Measurements from ENCODE around the gene FALEC. TPM values are rescaled to one million over a fixed set of nuclear protein-coding genes. Genes with fewer than 3 reads are reported as not detected.

The FALEC gene
- not detected for total RNA-seq

- TF ChIP-seq POLR2AphosphoS5 (IDR thresholded peaks at IDR 0.05; ENCODE audit: insufficient read depth in 1 of 2, low read depth in 1 of 2) (peak; percentile 87 to 89), POLR2A (IDR thresholded peaks at IDR 0.05) (no peak), CTCF (IDR thresholded peaks at IDR 0.05) (peak in 1 of 3 experiments; percentile 15)
- intact Hi-C loops (cut with DNase I): loop anchor here (5.0 kb wide), 1 partner anchor 37 kb away; no protein-coding TSS in a partner anchor
- H3K9me3 ChIP-seq: no peaks in the 10 kb centered on the region
- H3K4me1 ChIP-seq: peaks cover 29% of the 10 kb centered on the region
- peak in 1 of 2 donors; percentile 97 for DNase-seq (ENCODE audit: extremely low spot score in 2 of 2)
- peak within 1 kb of the TSS; percentile 59 to 60 for H3K4me3 ChIP-seq
- no peaks in the 10 kb centered on the region for H3K27me3 ChIP-seq
- peak within 1 kb of the TSS; percentile 91 for H3K27ac ChIP-seq
- no peaks in the 10 kb centered on the region for H3K36me3 ChIP-seq
These were observed at the start of gene FALEC for GRCh38 chr1:150515328-150516049. FALEC (plus strand) TSS chr1:150515752.

GRCh38 chr1:150466964-150467363 is 48.6 kb upstream of the FALEC start:
- Histone ChIP-seq H3K36me3 (peaks cover 5 to 60% of the 10 kb centered on the region in 2 donors), H3K4me3 (no peak overlapping the region), H3K4me1 (no peaks in the 10 kb centered on the region), H3K27ac (no peak overlapping the region), H3K9me3 (no peaks in the 10 kb centered on the region), H3K27me3 (no peaks in the 10 kb centered on the region)
- intact Hi-C loops (cut with DNase I): no loop called here
- DNase-seq (ENCODE audit: extremely low spot score in 2 of 2): peak in 1 of 2 donors; percentile 3
- TF ChIP-seq POLR2A (IDR thresholded peaks at IDR 0.05) (no peak), POLR2AphosphoS5 (IDR thresholded peaks at IDR 0.05; ENCODE audit: insufficient read depth in 1 of 2, low read depth in 1 of 2) (no peak), CTCF (IDR thresholded peaks at IDR 0.05) (no peak)

- H3K9me3 ChIP-seq: no peaks in the 10 kb centered on the region
- H3K27me3 ChIP-seq: no peaks in the 10 kb centered on the region
- intact Hi-C loops (cut with DNase I): no loop called here
- H3K4me3 ChIP-seq: no peak overlapping the region
- peaks cover 5 to 61% of the 10 kb centered on the region in 2 donors for H3K36me3 ChIP-seq
- no peak for DNase-seq (ENCODE audit: extremely low spot score in 2 of 2)
- no peak overlapping the region for H3K27ac ChIP-seq
- TF ChIP-seq CTCF (IDR thresholded peaks at IDR 0.05) (no peak), POLR2AphosphoS5 (IDR thresholded peaks at IDR 0.05; ENCODE audit: insufficient read depth in 1 of 2, low read depth in 1 of 2) (no peak), POLR2A (IDR thresholded peaks at IDR 0.05) (no peak)
- no peaks in the 10 kb centered on the region for H3K4me1 ChIP-seq
These were observed 46.3 kb upstream of the FALEC start for GRCh38 chr1:150469291-150469690.

- Histone ChIP-seq H3K36me3 (peaks cover 0 to 33% of the 10 kb centered on the region in 2 donors), H3K9me3 (no peaks in the 10 kb centered on the region), H3K4me3 (no peak overlapping the region), H3K27ac (no peak overlapping the region), H3K4me1 (no peaks in the 10 kb centered on the region), H3K27me3 (no peaks in the 10 kb centered on the region)
- no peak for DNase-seq (ENCODE audit: extremely low spot score in 2 of 2)
- intact Hi-C loops (cut with DNase I): loop anchor here (5.0 kb wide), 1 partner anchor 65 kb away; no protein-coding TSS in a partner anchor
- TF ChIP-seq POLR2A (IDR thresholded peaks at IDR 0.05) (no peak), POLR2AphosphoS5 (IDR thresholded peaks at IDR 0.05; ENCODE audit: insufficient read depth in 1 of 2, low read depth in 1 of 2) (no peak), CTCF (IDR thresholded peaks at IDR 0.05) (no peak)
These were observed 42.9 kb upstream of the FALEC start for GRCh38 chr1:150472601-150473200.

- H3K27ac ChIP-seq: no peak overlapping the region
- DNase-seq (ENCODE audit: extremely low spot score in 2 of 2): no peak
- H3K9me3 ChIP-seq: no peaks in the 10 kb centered on the region
- intact Hi-C loops (cut with DNase I): loop anchor here (5.0 kb wide), 1 partner anchor 64 kb away; no protein-coding TSS in a partner anchor
- peaks cover 0 to 29% of the 10 kb centered on the region in 2 donors for H3K36me3 ChIP-seq
- no peaks in the 10 kb centered on the region for H3K27me3 ChIP-seq
- H3K4me3 ChIP-seq: no peak overlapping the region
- H3K4me1 ChIP-seq: no peaks in the 10 kb centered on the region
- no peak for TF ChIP-seq POLR2AphosphoS5 (IDR thresholded peaks at IDR 0.05; ENCODE audit: insufficient read depth in 1 of 2, low read depth in 1 of 2)
These were observed 41.9 kb upstream of the FALEC start for GRCh38 chr1:150473659-150474058.

Data from vagina (tissue), 2 donors.